Dermis blood vessel endothelial cell (primary cell): ENCODE results near the gene DIAPH3. TPM values are rescaled to one million over a fixed set of nuclear protein-coding genes. Genes with fewer than 3 reads are reported as not detected.

ENCODE experiments used
- DNase-seq: peaks from one replicate; pipeline ENCODE4 v3.0.0; 2010
- total RNA-seq: library from RNA; depleted of rRNA; stranded (reverse); fragments of >200 nt; gene quantifications from 2 replicates; pipeline ENCODE4 v1.2.3, GENCODE V29; 2014

DIAPH3 gene
- total RNA-seq, 1 donor from 2014 or later: 8.7 TPM

DNA sequence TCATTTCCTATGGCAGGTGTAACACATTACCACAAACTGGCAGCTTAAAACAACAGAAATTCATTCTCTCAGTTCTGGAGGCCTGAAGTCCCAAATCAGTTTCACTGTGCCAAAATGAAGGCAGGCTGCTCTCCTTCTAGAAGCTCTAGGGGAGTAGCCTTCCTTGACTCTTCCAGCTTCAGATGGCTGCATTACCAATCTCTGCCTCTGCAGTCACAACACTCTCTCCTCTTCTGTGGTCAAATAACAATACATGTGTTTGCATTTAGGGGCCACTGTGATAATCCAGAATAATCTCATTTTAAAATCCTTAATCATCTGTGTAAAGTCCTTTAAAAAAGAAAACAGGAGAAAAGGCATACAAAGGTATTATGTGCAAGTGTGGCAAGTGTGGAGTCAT, 7.8 kb downstream of the DIAPH3 start:
- no peak for DNase-seq

DNA sequence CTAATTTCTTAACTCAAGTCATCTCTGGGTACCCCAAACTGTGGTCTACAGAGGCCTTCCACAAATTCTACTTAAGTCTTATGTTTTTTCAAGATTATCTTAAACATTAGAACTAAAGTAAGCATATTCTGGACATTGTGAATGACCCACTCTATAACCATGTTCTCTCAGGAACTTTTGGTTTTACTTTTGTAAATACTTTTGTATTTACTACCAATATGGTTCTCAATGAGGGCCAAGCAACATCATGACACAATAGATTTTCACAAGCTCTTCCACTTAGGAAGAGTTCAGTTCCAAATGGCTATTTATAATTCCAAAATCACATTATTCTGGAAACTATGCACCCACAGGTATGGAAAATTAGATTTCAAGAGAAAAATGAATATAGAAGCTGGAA, 10.8 kb downstream of the DIAPH3 start:
- DNase-seq: no peak

DNA sequence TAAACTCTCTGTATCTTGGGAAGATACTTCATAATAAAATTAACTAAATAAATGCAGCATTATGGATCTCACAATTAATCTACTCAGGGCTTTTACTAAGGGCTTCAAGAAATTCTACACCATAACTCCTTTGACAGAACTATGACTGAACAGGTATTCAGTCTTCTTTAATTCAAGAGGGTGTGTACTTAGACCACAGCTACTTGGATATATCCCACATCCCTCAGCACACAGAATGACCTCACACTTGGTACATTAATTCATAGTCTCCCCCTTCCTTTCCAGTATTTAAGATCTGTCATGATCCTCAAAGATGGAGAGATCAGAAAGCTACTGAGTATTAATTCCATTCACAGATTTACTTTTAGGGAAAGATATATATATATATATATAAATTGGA, 11.6 kb downstream of the DIAPH3 start:
- DNase-seq: no peak

DNA sequence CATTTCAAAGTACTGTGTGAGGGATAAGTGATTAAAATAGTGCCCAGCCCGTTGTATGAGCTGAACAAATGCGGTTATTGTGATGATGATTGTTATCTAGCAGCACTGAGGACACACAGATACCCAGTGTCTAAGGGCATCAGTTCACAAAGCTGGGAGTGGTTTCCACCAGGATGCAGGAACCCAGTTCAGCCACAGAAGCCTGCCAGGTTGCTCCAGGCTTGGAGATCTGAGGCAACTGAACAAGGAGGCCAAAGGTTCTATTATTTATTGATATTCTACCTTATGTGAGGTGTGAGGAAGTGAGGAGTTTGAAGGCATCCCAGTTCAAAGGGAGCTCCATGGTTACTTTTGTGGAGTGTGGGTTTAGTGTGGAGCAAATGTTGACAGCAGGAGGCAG, 13.2 kb downstream of the DIAPH3 start:
- DNase-seq: no peak

DNA sequence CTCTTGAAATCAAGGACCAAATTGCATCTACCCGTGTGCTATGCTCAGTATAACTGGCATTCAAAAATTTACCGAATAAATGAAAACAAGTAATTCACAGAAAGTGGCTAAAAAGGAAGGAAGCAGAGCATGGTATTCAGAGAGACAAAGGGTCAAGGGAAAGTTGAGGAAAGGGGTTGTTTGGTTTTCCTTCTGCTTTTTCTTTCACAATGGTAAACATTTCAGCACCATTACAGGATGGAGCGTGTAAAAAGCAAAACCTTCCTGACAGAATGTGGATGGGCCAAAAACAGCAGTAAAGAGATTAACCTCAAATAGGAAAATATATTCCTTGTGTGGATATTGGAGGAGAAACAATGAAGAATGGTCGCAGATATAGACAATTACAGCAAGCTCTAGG, 14.8 kb downstream of the DIAPH3 start:
- peak; percentile 40 for DNase-seq

DNA sequence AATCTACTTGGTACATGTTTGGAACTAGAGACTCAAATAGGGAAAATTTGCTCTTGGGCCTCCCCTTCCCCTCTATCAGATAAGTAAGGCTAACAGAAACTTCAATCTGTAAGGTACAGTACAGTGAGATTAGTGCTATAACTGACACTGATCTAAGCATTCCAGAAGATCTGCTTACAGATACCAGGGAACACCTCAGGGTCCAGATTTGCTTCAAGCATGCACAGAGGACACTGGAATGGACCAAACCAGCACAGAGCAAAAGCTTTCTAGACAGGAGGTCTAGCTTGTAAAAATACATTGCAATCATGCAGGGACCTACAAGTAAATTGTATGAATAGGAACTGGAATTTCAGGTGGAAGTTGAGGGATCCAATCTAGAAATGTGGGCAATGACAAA, 16.4 kb downstream of the DIAPH3 start:
- no peak for DNase-seq

DNA sequence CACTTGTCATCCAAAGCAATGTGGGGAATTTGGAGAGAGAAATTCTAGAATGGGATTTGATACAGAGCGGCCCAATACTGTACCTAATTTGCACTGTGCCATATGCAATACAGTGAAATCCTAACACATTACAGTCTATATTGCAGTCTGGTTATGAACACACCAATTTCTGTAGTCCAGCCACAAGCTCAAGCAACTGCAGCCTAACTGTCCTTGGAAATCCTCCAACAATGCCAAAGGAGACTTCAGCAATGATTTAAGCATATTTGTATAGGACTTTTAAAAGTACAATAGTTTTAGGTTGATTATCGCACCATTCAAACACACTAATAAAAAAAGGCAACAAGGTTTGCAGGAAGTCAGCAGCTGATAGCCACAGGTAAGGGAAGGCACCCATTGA, 17.3 kb downstream of the DIAPH3 start:
- no peak for DNase-seq

DNA sequence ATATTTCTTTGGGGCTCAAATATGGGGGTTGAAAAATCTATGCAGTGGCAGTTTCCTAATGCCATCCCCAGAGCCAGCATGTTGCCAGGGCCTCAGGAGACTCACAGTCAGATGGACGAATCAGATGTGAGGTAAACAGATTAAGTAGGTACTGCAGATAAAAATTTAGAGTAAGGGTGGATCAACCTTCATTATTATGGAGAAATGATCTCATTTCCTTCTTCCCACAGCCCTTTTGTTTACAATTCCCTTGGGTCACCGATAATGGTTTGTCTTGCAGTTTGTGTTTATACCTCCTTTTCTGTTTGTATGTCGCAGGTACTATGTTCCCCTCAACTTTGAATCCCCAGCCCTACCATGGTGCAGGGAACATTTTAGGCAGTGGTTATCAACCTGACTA, 20.0 kb downstream of the DIAPH3 start:
- DNase-seq: peak; percentile 58

DNA sequence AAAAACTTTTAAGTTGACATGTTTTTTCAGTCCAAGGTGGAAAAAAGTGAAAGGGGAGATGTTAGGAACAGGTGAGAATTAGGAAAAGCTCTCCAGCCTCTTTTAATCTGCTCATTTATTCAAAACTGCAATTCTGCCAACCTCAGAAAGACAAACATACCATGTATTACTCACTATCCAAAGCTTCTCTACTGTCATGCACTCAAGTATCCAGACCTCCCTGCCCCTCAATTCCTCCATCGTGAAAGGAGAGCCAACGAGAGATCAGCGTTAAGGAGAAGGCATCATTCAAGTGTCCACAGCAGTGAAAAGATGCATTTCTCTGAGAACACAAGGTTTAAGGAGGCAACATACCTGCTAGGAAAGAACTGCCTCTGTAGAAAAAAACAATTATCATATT, 24.5 kb downstream of the DIAPH3 start:
- DNase-seq: no peak

DNA sequence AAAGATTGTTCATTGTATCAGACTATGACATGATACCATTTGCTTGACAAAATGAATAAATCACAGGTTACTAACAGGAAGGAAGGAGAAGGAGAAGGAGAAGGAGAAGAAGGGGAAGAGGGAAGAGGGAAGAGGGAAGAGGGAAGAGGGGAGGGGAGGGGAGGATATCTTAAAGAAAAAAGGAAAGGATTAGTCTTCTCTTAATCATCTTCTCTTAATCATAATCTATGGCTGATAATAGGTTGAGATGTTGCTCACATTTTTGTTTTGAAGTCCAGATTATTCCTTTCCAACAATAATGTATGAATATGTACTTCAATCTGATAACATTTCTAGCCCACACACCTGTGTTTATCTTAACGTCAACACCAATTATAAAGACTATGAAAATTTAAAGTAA, 25.1 kb downstream of the DIAPH3 start:
- no peak for DNase-seq

DNA sequence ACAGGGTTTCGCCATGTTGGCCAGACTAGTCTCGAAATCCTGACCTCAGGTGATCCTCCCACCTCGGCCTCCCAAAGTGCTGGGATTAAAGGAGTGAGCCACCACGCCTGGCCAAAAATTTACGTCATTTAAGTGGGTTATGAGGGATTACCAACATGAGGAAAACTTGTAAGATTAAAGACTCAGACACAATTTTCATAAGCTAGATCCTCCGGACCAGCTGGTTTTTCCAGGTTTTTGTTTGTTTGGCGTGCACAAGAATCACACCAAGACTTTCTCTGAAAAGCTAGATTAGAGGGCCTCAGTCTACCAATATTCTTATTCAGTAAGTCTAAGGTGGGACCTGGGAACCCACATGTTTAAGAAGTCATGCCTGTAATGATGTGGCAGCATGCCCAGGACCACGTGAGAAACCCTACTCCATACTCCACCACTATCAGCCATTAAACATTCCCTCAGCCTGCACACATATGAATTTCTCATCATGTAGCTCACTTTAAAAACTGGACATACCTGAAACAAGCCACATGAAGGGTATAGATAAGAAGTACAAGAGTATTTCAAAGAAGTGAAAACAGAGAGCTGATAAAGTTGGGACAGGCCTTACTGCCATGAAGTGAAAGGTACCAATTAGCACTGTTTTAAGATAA, 25.7 kb downstream of the DIAPH3 start:
- DNase-seq: no peak

DNA sequence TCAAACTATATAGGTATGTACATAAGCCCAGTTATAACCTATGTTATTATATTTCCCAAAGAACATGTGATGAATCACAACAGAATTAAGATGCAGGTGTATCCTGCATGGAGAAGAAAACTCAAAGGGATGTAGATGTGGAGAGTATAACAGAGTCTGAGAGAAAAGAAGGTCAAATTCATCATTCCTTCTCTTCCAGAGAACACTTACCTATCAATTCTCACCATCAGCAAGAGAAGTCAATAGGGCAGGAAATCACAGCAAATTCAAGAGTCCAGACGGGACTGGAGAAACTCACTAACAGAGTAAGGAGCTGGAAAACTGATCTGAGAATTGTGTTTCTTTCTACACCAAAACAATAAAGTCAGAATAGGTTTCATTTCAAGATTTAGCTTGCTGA, 28.4 kb downstream of the DIAPH3 start:
- DNase-seq: peak; percentile 53

DNA sequence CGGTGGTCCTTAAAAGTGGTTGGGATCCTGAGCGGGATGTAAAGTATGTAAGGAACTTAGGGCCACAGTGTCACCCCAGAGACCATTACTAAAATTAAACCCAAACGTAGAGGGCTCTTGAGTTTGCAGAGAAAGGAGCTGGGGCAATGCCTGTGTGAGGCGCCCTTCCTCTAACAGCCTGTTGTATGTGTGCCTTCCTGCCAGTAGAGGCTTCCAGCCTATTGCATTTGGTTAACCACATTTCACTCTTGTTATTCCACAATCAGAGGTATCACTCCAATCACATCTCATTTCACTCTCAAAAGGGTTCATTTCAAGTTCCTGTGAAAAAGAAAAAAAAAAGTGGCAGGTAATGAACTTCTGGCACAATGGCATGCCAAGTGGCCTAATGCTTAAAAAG, 29.4 kb downstream of the DIAPH3 start:
- no peak for DNase-seq

DNA sequence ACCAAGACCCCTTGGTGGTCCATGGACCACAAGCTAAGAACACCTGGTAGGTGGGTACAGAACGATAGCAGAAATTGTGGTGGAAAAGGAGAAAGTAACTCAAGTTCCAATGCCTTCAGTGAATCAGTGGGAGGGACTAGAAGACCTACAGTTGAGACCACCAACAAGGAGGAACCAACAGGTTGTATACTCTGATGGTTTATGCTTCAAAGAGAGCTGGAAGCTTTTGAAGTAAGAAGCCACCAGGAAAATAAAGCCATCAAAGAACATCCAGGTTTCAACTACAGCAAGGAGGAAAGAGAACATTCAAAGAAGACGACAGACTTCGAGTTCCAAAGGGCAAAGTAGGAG, 42.4 kb downstream of the DIAPH3 start:
- DNase-seq: no peak

DNA sequence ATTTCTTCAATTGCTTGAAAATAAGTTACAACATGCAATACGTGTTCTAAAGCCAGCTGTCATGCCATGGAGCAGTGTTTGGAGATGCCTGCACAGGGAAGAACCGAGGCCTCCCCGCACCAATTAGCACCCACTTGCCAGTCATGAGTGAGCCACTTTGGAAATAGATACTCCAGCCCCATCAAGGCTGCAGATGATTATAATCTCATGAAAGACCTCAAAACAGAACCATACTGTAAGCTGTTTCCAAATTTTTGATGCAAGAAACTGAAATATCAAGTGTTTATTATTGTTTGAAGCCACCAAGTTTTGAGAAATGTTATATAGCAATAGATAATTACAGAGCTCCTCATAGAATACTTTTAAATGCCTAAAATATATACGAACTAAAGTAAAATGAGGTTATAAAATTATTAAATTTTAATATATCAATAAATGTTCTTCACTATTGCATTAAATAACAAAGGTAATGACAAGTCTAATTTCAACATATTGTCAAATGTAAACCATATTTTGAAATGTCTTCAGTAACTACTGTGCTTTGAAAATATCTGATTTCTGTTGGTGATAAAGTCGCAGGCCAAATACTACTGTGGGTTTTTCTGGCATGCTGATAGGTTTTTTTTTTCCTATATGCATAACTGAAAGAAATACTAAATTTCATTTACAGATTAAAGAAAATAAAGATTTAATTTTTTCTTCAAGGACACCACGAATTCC, 43.0 kb downstream of the DIAPH3 start:
- DNase-seq: no peak

DNA sequence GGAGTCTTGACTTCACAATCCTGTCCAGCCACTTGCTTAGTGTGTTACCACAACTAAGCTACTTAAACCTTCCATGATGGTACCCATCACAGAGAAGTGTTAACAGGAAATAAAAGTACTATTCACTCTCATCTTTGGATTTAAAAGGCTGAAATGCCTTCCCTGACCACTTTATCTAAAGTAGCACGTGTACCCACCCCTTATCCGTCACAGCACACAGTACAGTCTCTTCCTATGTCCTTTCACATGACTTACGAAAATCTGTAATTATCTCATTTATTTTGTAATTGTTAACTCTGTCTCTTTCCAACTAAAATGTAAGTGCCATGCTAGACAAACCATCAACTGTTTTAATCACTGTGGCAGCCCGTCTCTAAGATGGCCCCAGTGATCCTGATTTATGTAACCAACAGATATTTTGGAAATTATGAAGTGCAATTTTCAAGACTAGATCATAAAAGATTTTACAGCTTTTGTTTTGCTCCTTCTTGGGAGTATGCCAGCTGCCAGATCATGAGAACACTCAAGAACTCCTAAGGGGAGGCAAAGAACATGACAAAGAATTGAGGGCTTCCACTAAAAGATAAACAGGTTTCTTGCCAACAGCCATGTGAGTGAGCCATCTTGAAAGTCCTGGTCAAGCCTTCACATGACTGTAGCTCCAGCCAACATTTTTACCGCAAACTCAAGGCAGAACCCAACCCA, 44.9 kb downstream of the DIAPH3 start:
- DNase-seq: no peak

DNA sequence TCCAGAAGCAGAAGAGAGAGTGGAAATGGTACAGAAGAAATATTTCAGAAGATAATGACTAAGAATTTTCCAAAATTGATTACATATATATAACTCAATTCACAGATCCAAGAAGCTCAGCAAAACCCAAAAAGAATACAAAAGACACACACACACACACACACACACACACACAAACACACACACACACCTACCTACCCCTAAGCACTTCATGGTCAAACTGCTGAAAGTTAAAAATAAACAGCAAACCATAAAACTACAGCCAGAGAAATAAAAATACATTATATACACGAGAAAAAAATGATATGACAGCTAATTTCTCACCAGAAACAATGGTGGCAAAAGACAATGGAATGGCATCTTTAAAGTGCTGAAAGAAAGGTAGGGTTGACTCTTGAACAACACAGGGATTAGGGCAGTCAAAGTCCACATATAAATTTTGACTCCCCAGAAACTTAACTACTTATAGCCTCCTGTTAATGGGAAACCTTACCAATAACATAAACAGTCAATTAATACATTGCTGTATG, 49.2 kb downstream of the DIAPH3 start:
- DNase-seq: no peak

DNA sequence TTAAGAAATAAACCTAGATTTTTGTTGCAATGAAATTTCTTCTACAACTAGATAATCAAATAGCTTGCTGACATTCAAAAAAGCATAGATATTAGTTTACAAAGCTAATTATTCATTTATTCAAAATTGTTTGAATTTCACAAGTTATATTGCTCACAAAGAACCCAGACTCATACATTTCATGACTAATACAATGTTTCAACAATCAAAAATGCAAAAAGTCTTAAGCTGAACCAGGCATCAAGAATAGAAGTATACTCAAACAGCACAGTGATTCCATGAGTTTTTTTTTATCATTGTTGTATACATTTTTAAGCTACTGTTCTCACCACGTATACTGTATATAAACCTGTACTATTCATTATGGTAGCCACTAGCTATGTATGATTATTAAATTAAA, 51.0 kb downstream of the DIAPH3 start:
- DNase-seq: no peak

DNA sequence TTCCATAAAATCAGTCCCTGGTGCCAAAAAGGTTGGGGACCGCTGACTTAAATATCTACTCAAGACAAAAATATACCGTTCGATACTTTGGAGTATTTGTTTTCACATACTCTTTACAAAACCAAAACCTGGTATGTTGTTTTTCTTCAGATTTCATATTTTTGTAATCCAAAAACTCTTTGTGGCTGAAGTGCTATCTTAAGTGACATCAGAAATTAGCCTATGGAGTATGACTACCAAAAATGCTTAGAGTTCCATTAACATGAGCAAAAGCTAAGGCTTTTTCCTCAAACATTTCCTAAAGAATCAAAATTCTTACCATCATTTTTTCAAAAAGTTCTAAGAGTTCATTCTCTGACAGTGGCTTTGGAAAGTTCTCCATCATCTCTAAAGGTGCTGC, 52.0 kb downstream of the DIAPH3 start:
- DNase-seq: no peak

DNA sequence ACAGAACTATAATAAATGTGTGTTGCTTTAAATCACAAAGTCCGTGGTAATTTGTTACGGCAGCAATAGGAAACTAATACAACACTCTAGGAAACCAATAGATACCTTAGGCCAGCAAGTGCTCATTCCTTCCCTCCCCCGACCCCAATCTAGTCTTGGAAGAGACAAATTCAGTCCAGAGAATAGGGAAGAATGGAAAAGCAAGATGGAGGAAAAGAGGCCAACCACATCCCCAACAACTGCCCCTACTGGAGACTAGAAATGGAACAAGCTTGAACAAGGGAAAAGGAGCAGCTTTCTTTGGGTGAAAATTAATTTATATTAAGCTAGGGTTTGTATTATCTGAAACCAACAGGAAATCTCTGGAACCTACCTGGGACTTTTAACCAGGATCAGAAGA, 54.4 kb downstream of the DIAPH3 start:
- DNase-seq: no peak

DNA sequence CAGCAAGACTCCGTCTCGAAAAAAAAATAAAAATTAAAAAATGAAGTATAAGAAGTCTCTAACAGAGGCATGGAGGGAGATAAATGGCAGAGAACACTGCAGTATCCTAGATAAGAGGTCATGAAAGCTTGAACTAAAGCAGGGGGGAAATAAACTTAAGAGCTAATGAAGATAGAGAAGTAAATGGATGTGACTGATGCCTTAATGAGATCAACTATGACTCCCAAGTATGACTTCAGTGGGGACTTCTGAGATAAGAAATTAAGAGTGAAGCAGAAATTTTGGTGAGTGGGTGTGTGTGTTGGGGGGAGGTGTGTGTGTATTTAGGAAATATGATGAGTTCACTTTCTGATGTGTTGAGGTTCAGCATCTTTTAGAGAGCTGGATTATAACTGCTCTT, 55.1 kb downstream of the DIAPH3 start:
- no peak for DNase-seq

DNA sequence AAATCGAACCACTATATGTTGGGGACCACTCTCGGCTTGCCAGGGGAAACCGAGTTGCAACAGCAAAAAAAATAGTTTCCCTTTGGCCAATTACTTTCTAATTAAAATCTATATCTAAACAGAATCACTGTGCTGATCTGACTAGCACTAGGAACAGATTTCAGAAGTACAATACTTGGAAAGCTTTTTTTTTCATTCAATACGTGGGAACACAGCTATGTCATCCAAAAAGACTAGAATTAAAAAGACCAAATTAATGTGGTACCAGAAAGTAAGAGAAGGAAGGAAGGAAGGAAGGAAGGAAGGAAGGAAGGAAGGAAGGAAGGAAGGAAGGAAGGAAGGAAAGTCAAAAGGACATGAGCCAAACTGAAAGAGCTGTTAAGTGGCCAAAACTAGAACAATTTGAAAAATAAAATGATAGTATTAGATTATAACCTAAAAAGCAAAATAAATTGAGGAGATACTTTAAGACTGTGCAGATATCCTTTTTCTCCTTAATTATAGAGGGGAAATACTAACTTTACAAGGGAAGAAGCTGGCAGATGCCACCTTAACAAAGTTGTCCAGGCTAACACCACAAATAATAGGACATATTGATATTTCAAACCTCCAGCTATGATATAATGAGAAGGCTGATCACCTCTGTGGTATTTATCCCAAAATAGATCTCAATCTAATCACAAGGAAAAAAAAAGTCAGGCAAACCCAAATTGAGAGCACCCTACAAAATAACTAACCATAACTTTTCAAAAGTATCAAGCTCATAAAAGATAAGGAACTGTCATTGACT, 63.9 kb downstream of the DIAPH3 start:
- DNase-seq: no peak

DNA sequence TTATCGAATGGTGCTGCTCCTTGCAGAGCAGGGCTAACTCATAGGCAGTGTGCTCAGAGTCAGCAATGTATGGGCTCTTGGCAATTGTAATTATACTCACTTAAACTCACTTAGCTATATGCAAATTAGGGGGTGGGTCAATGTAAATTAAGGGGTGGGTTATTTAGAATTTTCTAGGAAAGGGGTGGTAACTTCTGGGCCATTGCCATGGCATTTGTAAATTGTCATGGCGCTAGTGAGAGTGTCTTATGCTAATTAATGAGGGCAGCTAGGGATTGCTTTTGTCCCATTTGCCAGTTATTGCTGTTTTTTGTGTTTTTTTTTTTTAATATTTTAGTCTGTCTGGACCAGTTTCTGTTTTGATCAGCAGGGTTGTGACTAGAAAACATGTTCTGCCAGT, 68.4 kb downstream of the DIAPH3 start:
- DNase-seq: no peak
